ENCODE data around the gene CABS1. TPM values are rescaled to one million over a fixed set of nuclear protein-coding genes. Genes with fewer than 3 reads are reported as not detected.
A peak's percentile ranks its signal among the peaks of the same experiment; 100 is the strongest.

CABS1 gene
- total and polyA plus RNA-seq, 10 of the 15 experiments (the other 5 are each of a cell fraction or from before 2014, with no cell fraction given) = not detected

- WGBS (ENCODE audit: insufficient coverage, insufficient replicate concordance, low lambda C conversion rate, missing lambda C conversion rate) = 18% methylated on average over 5 of the region's 5 CpGs
- in situ Hi-C loops (cut with MboI) = no loop called here
- TF ChIP-seq STAT1 (conservative IDR thresholded peaks at IDR 0.05) (no peak), ZNF274 (IDR thresholded peaks at IDR 0.05; ENCODE audit: insufficient read depth, insufficient read length) (no peak), POU2F2 (IDR thresholded peaks at IDR 0.05; ENCODE audit: borderline replicate concordance, low read depth, low read length) (no peak), NR2F1 (conservative IDR thresholded peaks at IDR 0.05) (peak; percentile 90), MTA2 (IDR thresholded peaks at IDR 0.05; ENCODE audit: low read depth) (peak; percentile 79), PAX5 (IDR thresholded peaks at IDR 0.05; ENCODE audit: borderline replicate concordance, low read depth, low read length) (no peak), POLR2AphosphoS2 (IDR thresholded peaks at IDR 0.05; ENCODE audit: low read depth, low read length) (no peak), ZNF24 (IDR thresholded peaks at IDR 0.05) (no peak), SIN3A (IDR thresholded peaks at IDR 0.05; ENCODE audit: low read depth, low read length) (no peak), MYC (IDR thresholded peaks at IDR 0.05; ENCODE audit: insufficient read depth, insufficient read length, insufficient replicate concordance, low read length, severe bottlenecking) (no peak), SREBF2 (IDR thresholded peaks at IDR 0.05; ENCODE audit: low read length) (no peak), TCF7 (IDR thresholded peaks at IDR 0.05; ENCODE audit: borderline replicate concordance) (no peak), REST (IDR thresholded peaks at IDR 0.05; ENCODE audit: low read depth, low read length) (no peak), DPF2 (IDR thresholded peaks at IDR 0.05) (peak; percentile 40; the same call in 1 of the 2 replicates), RFX5 (IDR thresholded peaks at IDR 0.05; ENCODE audit: low read depth, low read length) (no peak), YBX1 (IDR thresholded peaks at IDR 0.05) (no peak)
- TF ChIP-seq, protein P1, sequence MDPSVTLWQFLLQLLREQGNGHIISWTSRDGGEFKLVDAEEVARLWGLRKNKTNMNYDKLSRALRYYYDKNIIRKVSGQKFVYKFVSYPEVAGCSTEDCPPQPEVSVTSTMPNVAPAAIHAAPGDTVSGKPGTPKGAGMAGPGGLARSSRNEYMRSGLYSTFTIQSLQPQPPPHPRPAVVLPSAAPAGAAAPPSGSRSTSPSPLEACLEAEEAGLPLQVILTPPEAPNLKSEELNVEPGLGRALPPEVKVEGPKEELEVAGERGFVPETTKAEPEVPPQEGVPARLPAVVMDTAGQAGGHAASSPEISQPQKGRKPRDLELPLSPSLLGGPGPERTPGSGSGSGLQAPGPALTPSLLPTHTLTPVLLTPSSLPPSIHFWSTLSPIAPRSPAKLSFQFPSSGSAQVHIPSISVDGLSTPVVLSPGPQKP (IDR thresholded peaks at IDR 0.05; ENCODE audit: low read depth, low read length) = no peak
- TF ChIP-seq, protein P2, sequence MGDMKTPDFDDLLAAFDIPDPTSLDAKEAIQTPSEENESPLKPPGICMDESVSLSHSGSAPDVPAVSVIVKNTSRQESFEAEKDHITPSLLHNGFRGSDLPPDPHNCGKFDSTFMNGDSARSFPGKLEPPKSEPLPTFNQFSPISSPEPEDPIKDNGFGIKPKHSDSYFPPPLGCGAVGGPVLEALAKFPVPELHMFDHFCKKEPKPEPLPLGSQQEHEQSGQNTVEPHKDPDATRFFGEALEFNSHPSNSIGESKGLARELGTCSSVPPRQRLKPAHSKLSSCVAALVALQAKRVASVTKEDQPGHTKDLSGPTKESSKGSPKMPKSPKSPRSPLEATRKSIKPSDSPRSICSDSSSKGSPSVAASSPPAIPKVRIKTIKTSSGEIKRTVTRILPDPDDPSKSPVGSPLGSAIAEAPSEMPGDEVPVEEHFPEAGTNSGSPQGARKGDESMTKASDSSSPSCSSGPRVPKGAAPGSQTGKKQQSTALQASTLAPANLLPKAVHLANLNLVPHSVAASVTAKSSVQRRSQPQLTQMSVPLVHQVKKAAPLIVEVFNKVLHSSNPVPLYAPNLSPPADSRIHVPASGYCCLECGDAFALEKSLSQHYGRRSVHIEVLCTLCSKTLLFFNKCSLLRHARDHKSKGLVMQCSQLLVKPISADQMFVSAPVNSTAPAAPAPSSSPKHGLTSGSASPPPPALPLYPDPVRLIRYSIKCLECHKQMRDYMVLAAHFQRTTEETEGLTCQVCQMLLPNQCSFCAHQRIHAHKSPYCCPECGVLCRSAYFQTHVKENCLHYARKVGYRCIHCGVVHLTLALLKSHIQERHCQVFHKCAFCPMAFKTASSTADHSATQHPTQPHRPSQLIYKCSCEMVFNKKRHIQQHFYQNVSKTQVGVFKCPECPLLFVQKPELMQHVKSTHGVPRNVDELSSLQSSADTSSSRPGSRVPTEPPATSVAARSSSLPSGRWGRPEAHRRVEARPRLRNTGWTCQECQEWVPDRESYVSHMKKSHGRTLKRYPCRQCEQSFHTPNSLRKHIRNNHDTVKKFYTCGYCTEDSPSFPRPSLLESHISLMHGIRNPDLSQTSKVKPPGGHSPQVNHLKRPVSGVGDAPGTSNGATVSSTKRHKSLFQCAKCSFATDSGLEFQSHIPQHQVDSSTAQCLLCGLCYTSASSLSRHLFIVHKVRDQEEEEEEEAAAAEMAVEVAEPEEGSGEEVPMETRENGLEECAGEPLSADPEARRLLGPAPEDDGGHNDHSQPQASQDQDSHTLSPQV (IDR thresholded peaks at IDR 0.05) = no peak
These were observed 29.2 kb downstream of the CABS1 start for GRCh38 chr4:70364002-70364401.

More at GRCh38 chr4:70364002-70364401, 29.2 kb downstream of the CABS1 start:
- RAD21 ChIA-PET (ENCODE audit: unreplicated experiment) = interaction anchor here (1.1 to 1.5 kb wide), 3 partner anchors 12 to 42 kb away, joined by 3 to 4 read pairs (median 4); no protein-coding TSS in a partner anchor
- DNase-seq (ENCODE audit: low read depth, low spot score) (no peak), FAIRE-seq (no peak), ATAC-seq (peak; percentile 69)
- Histone ChIP-seq H3K27ac (ENCODE audit: control insufficient read depth, insufficient read depth) (no peak overlapping the region), H3K27me3 (replicated peaks in 1 of 2; ENCODE audit: control insufficient read depth in 2 of 2, insufficient read depth in 2 of 2, low read length in 1 of 2) (no peaks in the 10 kb centered on the region), H3K4me1 (ENCODE audit: control insufficient read depth, insufficient read depth, low read length) (no peaks in the 10 kb centered on the region), H4K20me1 (ENCODE audit: control insufficient read depth, insufficient read depth) (no peaks in the 10 kb centered on the region), H3K9ac (ENCODE audit: control insufficient read depth, insufficient read depth, low read length) (no peak overlapping the region), H3K4me3 (no peak overlapping the region), H3K4me2 (ENCODE audit: control insufficient read depth, insufficient read depth) (no peak overlapping the region), H3K36me3 (ENCODE audit: control insufficient read depth in 2 of 2, insufficient read depth in 2 of 2, low read length in 1 of 2) (no peaks in the 10 kb centered on the region), H3K9me3 (replicated peaks; ENCODE audit: control insufficient read depth, insufficient read depth, low read length) (no peaks in the 10 kb centered on the region), H3K79me2 (ENCODE audit: control insufficient read depth, insufficient read depth, low read length) (no peaks in the 10 kb centered on the region), H2AFZ (ENCODE audit: control insufficient read depth, low read depth, low read length) (no peak overlapping the region)
- CTCF ChIA-PET = interaction anchor here (0.8 to 3.0 kb wide), 2 partner anchors 17 to 32 kb away, joined by 3 to 12 read pairs; partner anchors contain the start of gene OPRPN
- BruUV-seq (replicated peaks) = no TSS peak
- POLR2A ChIA-PET = interaction anchor here (0.6 to 1.3 kb wide), 2 partner anchors 21 to 36 kb away, joined by 3 read pairs; no protein-coding TSS in a partner anchor
- SMC1A ChIA-PET (ENCODE audit: uncharacterized antibody, unreplicated experiment) = interaction anchor here (0.8 to 2.9 kb wide), 12 partner anchors 7 to 140 kb away, joined by 3 to 8 read pairs (median 4); partner anchors contain the start of genes OPRPN and SMR3B
- intact Hi-C loops (cut with micrococcal nuclease; ENCODE audit: unreplicated experiment) = no loop called here
